GM12892 (cell line): ENCODE results near the gene EFCAB14.

ENCODE experiments used
- POLR2A ChIP-seq: IDR thresholded peaks from 2 replicates; pipeline ENCODE4 v1.6.1; 2011; ENCODE audit warnings: low read depth, low read length, control low read depth
- POLR2AphosphoS5 ChIP-seq: IDR thresholded peaks from 2 replicates; pipeline ENCODE4 v1.6.1; 2011; ENCODE audit warnings: low read depth, low read length, control low read depth

GRCh38 chr1:46653405-46653958, 65.4 kb downstream of the EFCAB14 start:
- TF ChIP-seq POLR2A (no peak), POLR2AphosphoS5 (no peak)
